ENCODE data around the gene DTNA.

The DTNA gene

DNA sequence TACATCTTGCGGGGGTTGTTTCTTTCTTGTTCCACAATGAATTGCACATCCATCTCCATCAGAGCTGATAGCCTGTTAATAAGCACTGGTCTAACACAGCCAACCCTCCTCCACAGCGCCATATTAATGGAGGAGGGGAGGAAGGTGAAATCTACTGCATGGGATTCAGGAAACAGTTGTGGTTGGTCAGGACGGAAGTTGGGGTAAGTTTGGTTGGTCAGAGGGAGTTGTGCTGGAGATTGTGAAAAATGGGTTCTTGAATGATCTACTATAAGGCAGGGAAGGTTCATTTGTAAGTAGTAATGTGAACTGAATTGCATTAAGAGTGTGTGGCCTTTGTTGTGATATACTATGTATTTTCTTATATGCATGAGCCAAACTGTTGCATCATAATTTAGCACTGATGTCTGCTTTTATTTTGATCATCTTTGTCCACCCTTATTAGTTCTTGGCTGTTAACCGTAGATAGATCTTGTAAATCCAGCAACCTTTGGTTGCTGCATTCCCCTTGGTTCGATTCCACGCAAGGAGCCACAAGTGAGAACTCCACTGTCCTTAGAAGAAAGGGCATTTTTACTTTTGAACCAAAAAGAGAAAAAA, 180.5 kb downstream of the DTNA start:
- TF ChIP-seq, protein P1, sequence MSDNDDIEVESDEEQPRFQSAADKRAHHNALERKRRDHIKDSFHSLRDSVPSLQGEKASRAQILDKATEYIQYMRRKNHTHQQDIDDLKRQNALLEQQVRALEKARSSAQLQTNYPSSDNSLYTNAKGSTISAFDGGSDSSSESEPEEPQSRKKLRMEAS (IDR thresholded peaks at IDR 0.05) = no peak
- no peak for TF ChIP-seq EP300 (IDR thresholded peaks at IDR 0.05; ENCODE audit: borderline replicate concordance)
- TF ChIP-seq EGR1 (IDR thresholded peaks at IDR 0.05) = no peak
- no peak for TF ChIP-seq CEBPB (IDR thresholded peaks at IDR 0.05)
- TF ChIP-seq RAD21 (IDR thresholded peaks at IDR 0.05; ENCODE audit: low read depth) = no peak
- TF ChIP-seq, protein P2, sequence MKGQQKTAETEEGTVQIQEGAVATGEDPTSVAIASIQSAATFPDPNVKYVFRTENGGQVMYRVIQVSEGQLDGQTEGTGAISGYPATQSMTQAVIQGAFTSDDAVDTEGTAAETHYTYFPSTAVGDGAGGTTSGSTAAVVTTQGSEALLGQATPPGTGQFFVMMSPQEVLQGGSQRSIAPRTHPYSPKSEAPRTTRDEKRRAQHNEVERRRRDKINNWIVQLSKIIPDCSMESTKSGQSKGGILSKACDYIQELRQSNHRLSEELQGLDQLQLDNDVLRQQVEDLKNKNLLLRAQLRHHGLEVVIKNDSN (IDR thresholded peaks at IDR 0.05) = no peak
- no peak for TF ChIP-seq FOXM1 (IDR thresholded peaks at IDR 0.05; ENCODE audit: borderline replicate concordance, low read depth)
- no peak for TF ChIP-seq REST (IDR thresholded peaks at IDR 0.05; ENCODE audit: low read depth)
- TF ChIP-seq TEAD4 (IDR thresholded peaks at IDR 0.05) = no peak
- no peak for TF ChIP-seq TCF12 (IDR thresholded peaks at IDR 0.05; ENCODE audit: low read depth)
- no peak for TF ChIP-seq CREB1 (IDR thresholded peaks at IDR 0.05; ENCODE audit: low read depth)
- no peak for TF ChIP-seq YY1 (IDR thresholded peaks at IDR 0.05; ENCODE audit: low read depth)

DNA sequence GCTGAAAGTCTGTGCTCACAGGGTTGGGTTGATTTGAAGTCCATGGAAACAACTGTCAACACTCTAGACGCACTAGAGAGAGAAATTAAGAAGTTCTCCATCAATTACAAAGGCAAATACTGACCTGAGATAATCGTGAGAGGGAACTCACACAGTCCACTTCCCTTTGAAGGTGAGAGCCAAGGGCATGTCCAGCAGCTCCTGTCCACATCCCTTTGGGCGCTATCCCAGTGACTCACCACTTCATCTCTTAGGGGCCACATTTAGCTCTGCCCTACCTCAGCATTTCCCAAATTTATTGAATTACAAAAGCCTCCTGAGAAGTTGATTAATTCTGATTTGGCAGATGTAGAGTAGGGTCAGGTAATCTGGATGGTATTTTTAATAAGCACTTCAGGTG, 182.3 kb downstream of the DTNA start:
- TF ChIP-seq REST (IDR thresholded peaks at IDR 0.05; ENCODE audit: low read depth) (no peak), ZBTB7A (IDR thresholded peaks at IDR 0.05; ENCODE audit: low read depth) (no peak), NFIC (IDR thresholded peaks at IDR 0.05) (no peak), FOXM1 (IDR thresholded peaks at IDR 0.05; ENCODE audit: borderline replicate concordance, low read depth) (no peak), TCF12 (IDR thresholded peaks at IDR 0.05; ENCODE audit: low read depth) (no peak), TEAD4 (IDR thresholded peaks at IDR 0.05) (no peak), EP300 (IDR thresholded peaks at IDR 0.05; ENCODE audit: borderline replicate concordance) (no peak), RAD21 (IDR thresholded peaks at IDR 0.05; ENCODE audit: low read depth) (no peak), YY1 (IDR thresholded peaks at IDR 0.05; ENCODE audit: low read depth) (no peak), EGR1 (IDR thresholded peaks at IDR 0.05) (no peak), CREB1 (IDR thresholded peaks at IDR 0.05; ENCODE audit: low read depth) (no peak)

GRCh38 chr18:34893239-34893638, 183.1 kb downstream of the DTNA start:
- no peak for TF ChIP-seq RAD21 (IDR thresholded peaks at IDR 0.05; ENCODE audit: low read depth)
- TF ChIP-seq TEAD4 (IDR thresholded peaks at IDR 0.05) = no peak
- no peak for TF ChIP-seq TCF12 (IDR thresholded peaks at IDR 0.05; ENCODE audit: low read depth)
- no peak for TF ChIP-seq CREB1 (IDR thresholded peaks at IDR 0.05; ENCODE audit: low read depth)
- TF ChIP-seq TAF1 (IDR thresholded peaks at IDR 0.05; ENCODE audit: low read depth) = no peak
- TF ChIP-seq FOXM1 (IDR thresholded peaks at IDR 0.05; ENCODE audit: borderline replicate concordance, low read depth) = no peak
- no peak for TF ChIP-seq NFIC (IDR thresholded peaks at IDR 0.05)
- no peak for TF ChIP-seq ZBTB7A (IDR thresholded peaks at IDR 0.05; ENCODE audit: low read depth)

DNA sequence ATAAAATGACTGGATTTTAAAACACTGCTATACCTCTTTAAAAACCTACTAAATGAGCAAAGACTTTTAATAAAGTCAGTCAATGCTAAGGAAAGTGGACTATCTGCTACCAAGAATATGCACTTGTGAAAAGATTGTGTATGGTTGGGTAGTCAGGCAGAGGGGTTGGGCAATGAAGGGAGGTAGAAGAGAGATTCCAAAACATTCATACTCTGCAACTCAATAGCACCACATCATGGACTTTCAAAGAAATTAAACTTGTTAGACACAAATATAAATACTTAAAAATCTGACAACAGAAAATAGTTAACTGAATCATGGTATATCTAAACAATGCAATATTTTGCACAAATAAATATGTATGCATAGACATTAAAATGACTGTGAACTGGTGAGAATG, 191.2 kb downstream of the DTNA start:
- TF ChIP-seq CREB1 (IDR thresholded peaks at IDR 0.05; ENCODE audit: low read depth) = no peak
- peak; percentile 29 for TF ChIP-seq RAD21 (IDR thresholded peaks at IDR 0.05; ENCODE audit: low read depth)
- no peak for TF ChIP-seq TCF12 (IDR thresholded peaks at IDR 0.05; ENCODE audit: low read depth)
- TF ChIP-seq, protein P2 (IDR thresholded peaks at IDR 0.05) = no peak
- no peak for TF ChIP-seq ZBTB7A (IDR thresholded peaks at IDR 0.05; ENCODE audit: low read depth)
- TF ChIP-seq FOXM1 (IDR thresholded peaks at IDR 0.05; ENCODE audit: borderline replicate concordance, low read depth) = no peak

DNA sequence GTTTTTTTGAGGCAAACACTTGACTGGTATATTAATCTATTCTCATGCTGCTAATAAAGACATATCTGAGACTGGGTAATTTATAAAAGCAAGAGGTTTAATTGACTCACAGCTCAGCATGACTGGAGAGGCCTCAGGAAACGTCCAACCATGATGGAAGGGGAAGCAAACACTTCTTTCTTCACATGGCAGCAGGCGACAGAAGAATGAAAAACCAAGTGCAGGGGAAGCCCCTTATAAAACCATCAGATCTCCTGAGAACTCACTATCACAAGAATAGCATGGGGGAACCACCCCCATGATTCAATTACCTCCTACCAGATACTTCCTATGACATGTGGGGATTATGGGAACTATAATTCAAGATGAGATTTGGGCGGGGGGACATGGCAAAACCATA, 194.9 kb downstream of the DTNA start:
- TF ChIP-seq RAD21 (IDR thresholded peaks at IDR 0.05; ENCODE audit: low read depth) = no peak
- TF ChIP-seq, protein P2 (IDR thresholded peaks at IDR 0.05) = no peak
- no peak for TF ChIP-seq REST (IDR thresholded peaks at IDR 0.05; ENCODE audit: low read depth)
- TF ChIP-seq, protein P1 (IDR thresholded peaks at IDR 0.05) = no peak
- TF ChIP-seq TAF1 (IDR thresholded peaks at IDR 0.05; ENCODE audit: low read depth) = no peak
